ENCODE measurements around the gene NPEPPS.

- TF ChIP-seq CTCF (IDR thresholded peaks at IDR 0.05 in 8 of 11, conservative IDR thresholded peaks at IDR 0.05 in 3 of 11): no peak
- TF ChIP-seq POLR2AphosphoS5 (IDR thresholded peaks at IDR 0.05): no peak
- TF ChIP-seq POLR2A (IDR thresholded peaks at IDR 0.05): no peak
Measured at GRCh38 chr17:47643116-47643515, 112.2 kb downstream of the NPEPPS start.
